Sciatic nerve (tissue), 2 donors: ENCODE measurements around the gene HOXB4. TPM values are rescaled to one million over a fixed set of nuclear protein-coding genes. Genes with fewer than 3 reads are reported as not detected.

Experiments
- ATAC-seq: fragments of 200-7000 bp; cut with Tn5 transposase; one replicate; pipeline ENCODE4 v1.9.1; 2020; ENCODE audit warnings: mild to moderate bottlenecking, moderate library complexity
- DNase-seq: peaks from one replicate; pipeline ENCODE4 v3.0.0-alpha.2; 2020; ENCODE audit warnings: low spot score
- intact Hi-C: fragments of 100-400 bp; cut with DNase I; formaldehyde crosslinking; loops from one replicate; pipeline ENCODE4 v1.14.2; 2022
- total RNA-seq: library from RNA; stranded (reverse); fragmentation: NEBNext Ultra II Directional; extraction: Animal tissue kit (Norgen Biotek cat#: 25700); gene quantifications from one replicate; pipeline ENCODE4 v1.2.1, GENCODE V29; 2021
- donor health status: DM: no; HTN: no; CAD: no.
- donor health status: DM: no; HTN: no; CAD: no.

HOXB4 gene
- total RNA-seq, 1 donor from 2014 or later = 8.8 TPM

DNA sequence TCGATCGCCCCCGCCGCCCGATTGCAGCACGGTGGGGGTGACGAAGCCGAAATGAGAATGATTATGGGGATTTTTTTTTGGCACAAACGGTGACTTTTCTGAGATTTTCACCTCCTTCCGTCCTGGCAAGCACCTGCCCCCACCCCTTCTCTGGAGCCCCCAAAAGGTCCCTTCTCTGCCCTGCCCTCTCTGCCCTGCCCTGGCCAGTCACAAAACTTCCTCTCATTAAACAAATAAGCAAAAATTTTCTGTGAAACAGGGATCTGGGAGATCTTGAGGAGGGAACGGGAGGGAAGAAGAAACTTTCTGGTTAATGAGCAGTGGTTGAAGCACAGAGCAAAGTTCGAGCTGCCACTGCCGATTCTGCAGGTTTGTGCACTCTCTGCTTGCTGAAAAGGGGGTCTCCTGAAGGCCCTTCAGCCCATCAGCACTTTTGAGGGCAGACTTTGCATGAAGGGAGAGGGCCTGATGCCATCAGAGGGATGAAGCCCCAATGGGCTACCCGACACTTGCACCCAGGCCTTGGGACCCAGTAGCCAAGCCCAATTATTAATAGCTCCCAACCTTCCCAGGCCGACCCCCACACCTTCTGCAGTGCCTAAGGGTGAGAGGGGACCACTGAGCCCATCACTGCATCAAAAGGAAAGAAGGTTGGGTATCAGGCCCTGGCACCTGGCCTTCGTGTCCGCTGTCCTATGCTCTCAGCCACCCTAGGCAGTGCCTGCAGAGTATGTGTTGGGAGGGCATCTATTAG is 38.0 kb upstream of the HOXB4 start:
- intact Hi-C loops = no loop called here
- ATAC-seq (no peak), DNase-seq (no peak)

DNA sequence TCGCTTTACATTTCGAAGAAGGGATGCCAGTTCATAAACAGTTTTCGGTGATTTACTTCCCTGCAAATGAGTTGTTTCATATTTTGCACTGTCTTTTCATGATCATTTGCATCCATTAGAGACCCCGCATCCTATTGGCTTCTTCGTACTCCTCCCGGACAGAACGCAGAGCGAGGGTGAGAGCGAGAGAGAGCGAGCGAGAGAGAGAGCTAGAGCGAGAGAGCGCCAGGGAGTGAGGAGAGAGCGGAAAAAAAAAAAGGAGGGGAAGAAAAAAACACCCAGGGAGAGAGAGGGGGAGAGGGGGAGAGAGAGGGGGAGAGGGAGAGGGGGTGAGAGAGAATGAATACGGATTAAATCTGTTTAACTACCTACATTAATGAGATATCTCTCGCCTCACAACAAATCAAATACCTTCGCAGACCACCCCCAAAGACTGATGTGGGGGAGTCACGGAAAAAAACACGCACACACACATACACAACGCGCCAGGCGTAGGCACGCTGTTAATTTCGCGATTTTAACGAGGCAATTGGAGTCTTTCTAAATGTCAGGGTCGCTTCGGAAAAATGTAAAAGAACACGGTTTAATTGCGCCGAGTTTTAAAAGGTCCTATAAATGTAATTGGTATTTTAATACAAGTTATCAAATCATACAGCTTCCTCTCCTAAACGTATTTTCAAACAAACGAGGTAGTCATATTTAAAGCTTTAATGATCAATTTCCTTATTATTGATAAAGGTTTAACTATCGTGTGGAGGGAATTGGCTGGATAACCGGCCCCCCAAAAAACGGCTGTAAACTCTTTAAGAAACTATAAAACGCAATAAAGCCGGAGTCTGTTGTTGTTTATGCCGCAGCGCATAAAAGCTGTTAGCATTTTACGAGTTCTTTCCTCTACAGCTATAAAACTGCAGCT is 37.2 kb upstream of the HOXB4 start, which contains the start of gene HOXB8:
TSS of gene HOXB8 (minus strand) at position 246 of the 916 bp plus-strand sequence. CDS start 588 bp downstream, outside the sequence.
- intact Hi-C loops = no loop called here
- DNase-seq = no peak
- no peak for ATAC-seq

DNA sequence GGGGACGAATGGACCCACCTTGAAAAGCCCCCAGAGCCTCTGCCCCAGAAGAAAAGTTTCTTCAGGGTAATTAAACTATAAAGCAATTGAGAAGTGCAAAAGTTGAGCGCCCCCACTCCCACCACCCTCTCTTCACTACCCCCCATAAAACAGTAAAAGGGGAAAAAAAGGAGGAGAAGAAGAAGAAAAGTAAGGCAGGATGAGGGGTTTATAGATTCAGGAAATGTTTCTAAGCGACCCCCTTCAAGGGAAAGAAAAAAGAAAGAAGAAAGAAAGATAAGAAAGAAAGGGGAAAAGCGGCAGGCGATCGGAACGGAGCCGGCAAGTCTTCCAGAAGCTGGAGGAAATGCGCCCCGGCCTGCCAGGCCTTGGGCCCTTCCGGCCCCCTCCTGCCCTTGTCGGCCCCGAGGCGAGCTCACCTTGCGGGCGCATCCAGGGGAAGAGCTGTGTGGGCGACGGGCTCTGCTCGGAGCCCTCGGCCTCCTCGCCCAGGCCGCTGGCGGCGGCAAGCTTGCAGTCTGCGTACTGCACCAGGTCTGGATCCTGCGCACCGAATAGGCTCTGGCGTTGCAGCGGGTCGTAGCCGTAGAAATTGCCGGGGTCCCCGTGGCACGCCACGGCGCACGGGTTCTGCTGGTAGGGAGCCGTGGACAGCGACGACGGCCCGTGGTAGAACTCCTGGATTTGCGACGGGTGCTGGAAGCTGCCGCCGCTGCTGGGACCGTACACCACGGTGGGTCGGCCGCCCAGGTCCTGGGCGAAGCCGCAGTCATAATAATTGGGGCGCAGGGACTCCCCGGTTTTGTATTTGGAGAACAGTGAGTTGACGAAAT is 35.9 kb upstream of the HOXB4 start:
- no peak for ATAC-seq
- no peak for DNase-seq
- intact Hi-C loops = loop anchor here (2.0 kb wide), 1 partner anchor 63 kb away; no protein-coding TSS in a partner anchor

DNA sequence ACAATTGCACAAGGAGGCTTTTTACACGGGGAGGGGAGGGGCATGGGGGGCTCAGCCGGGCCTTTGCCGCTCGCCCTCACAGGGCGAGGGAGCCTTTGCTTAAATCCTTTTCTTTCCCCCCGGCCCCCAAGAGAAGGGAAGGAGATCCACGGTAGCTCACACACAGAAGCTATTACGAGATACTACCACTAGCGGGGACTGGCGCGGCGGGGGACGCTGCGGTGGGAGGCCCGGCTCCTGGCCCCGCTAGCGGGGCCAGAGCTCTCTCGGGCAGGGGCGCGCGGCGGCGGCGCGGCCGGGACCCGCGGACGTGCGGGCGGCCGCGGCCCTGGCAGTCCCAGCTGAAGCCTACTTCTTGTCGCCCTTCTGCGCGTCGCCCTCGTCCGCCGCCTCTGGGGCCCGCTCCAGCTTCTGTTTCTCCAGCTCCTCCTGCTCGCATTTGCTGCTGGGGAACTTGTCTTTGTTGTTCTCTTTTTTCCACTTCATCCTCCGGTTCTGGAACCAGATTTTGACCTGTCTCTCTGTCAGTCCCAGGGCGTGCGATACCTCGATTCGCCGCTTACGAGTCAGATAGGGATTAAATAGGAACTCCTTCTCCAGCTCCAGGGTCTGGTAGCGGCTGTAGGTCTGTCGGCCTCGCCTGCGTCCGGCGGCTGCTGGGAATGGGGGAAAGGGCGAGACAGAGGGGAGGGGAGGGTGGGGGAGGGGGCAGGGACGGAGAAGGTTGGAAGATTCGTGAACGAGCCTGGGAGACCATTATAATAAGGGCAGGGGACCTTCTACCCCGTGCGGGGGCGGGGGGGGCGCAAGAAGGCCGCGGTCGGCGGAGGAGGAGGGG is 34.9 kb upstream of the HOXB4 start:
- intact Hi-C loops = loop anchor here (2.0 kb wide), 1 partner anchor 62 kb away; no protein-coding TSS in a partner anchor
- ATAC-seq (no peak), DNase-seq (no peak)

DNA sequence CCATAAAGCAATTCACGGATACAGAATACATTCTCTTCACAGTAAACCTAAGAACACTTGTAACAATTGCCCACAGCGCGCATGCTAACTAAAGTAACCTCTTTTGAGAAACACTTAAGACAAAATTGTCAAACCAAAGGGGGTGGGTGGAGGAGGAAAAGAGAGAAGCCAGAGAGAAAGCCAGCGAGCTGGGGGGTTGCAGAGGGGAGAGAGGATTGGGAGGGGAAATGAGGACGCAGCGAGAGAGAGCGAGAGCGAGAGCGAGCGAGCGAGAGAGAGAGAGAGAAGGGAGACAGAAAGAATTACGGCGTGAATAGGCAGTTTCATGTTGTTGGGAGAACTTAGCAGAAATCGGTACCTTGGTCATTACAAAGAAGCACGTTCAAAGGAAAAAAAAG is 34.3 kb upstream of the HOXB4 start:
- intact Hi-C loops = loop anchor here (2.0 kb wide), 1 partner anchor 62 kb away; no protein-coding TSS in a partner anchor

DNA sequence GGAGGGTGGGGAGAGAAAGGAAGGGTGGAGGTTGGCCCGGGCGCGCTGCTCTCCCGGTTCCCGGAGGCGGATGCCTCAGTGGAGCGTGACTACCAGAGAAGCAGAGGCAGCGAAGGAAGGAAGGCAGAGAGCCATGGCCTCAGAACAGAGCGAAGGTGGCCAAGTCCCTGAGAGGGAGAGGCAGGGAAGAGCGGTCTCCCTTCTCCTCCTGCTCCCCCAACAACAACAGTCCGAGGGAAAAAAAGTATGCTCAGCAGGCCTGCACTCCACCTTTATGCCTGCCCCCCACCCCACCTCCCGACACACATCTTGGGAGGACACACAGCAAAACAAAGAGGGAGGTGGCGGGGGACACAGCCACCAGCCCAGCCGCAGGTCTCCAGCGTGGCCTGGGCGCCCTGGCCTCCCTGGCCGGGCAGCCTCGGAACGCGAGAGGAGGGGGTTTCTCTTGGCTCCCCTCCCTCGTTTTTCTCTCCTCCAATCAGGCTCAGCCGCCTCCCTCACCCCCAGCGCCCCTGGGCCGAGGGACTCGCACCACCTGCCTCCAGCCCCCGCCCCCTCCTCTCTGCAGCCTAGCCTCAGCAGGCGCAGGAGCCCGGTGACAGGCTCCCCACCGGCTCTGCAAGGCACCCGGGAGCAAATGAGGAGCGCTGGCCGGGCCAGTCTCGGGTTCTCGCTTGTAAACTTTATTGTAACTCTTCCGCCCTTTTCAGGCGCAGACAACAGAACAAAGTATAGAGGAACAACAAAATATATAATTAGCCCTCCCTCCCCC is 33.7 kb upstream of the HOXB4 start:
- DNase-seq = no peak
- ATAC-seq = no peak
- intact Hi-C loops = loop anchor here (2.0 kb wide), 1 partner anchor 61 kb away; no protein-coding TSS in a partner anchor

More for the DNA sequence above, 34.3 kb upstream of the HOXB4 start:
- ATAC-seq (no peak), DNase-seq (no peak)

DNA sequence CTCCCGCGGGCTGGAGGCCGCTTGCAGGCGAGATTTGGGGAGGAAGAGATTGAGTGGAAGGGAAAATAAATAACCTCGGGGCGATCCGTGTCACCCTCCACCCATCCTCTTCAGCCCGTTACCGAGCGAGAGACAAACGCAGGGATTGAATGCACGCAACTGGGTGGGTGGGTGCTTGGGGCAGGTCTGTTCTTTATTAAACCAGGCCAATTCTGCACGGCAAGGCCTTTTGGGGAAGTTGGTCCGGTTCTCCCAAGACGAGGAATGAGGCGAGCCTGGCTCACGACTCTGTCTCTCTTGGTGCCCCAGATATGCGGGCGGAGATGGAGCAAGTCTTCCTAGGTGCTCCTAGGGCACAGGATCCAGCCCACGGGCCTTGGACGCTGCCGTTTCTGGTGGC is 33.1 kb upstream of the HOXB4 start:
- intact Hi-C loops = no loop called here
- DNase-seq (no peak), ATAC-seq (no peak)

DNA sequence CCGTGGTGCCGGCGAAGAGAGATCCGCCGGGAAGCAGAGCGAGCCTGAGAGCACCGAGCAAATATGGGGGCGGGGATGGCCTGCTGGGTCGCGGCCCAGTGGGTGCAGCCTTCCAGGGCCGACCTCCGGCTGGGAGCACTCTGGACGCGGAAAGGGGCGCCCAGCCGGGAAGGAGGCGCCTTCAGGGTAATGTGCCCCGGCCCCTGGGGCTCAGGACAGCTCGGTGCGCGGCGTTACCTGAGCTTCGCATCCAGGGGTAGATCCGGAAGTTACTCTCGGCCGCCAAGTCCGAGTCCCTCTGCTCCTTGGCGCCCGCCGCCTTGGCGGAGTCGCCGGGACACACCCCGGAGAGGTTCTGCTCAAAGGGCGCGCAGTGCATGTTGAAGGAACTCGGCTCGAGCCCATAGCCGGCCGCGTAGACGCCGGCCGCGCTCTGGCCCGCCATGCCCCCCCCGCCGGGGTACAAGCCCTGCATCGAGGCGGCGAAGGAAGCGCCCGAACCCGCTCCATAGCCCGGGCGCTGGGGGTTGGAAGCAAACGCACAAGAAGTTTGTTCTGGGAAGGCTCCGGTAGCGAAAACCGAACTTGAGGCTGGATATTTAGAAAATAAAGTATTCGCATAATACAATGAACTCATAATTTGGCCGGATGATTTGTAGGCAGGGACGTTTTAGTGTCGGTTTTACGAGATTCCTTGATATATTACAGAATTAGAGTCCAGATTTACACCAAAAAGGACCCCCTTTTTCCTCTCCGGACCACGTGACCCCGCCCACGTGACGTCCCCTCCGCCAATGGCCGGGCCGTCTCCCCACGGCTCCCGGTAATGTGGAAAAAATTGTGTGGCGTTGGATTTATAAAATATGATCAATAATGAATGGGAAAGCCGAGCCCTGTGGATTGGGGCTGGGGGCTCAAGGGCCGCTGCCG is 32.4 kb upstream of the HOXB4 start, which contains the start of gene HOXB7:
TSS of gene HOXB7 (minus strand) at position 736 of the 930 bp plus-strand sequence. CDS start at position 637, 99 bp downstream.
- peak; percentile 90 for DNase-seq
- intact Hi-C loops = no loop called here
- ATAC-seq = peak; percentile 60

DNA sequence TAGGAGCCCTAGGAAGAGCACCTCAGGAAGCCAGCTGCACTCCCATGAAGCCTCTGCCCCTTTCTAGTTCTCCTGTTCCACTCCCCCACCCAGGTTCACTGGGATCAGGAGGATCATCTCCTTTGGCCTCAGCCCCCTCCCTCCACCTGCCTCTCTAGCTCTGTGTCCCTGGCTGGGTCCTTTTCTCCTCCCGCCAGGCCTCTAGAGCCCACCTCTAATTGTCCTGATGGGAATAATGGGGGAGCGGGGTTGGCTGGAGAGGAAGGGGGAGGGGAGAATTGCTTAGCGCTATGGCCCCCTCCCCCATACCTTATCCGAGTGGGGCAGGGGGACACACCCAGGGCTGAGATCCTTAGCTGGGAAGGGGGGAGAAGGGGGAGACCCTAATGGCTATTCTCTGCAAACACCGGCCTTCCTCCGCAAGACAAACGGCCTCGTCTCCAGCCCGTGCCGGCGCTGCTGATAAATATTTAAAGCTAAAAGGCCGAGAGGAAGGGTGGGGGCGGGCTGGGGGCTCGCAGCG is 31.7 kb upstream of the HOXB4 start:
- DNase-seq (no peak), ATAC-seq (no peak)
- intact Hi-C loops = no loop called here

DNA sequence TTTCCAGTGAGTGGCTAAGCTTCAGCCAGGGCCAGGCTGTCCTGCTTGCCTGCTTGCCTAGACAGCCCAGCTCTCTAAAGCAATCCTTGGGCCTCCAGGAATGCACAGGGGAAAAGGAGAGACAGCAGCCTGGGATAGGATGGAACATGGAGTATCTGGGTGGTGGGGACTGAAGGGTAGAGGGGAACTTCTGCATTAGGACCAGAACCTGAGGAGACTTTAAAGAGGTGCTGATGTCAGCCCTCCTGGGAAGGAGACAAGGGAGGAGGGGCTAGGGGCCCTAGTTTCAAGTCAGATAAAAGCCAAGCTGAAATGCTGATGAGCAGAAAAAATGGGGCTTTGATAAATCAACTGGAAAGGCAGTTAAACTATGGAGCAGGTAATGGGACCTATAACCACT is 30.9 kb upstream of the HOXB4 start:
- intact Hi-C loops = no loop called here
- DNase-seq (no peak), ATAC-seq (no peak)

DNA sequence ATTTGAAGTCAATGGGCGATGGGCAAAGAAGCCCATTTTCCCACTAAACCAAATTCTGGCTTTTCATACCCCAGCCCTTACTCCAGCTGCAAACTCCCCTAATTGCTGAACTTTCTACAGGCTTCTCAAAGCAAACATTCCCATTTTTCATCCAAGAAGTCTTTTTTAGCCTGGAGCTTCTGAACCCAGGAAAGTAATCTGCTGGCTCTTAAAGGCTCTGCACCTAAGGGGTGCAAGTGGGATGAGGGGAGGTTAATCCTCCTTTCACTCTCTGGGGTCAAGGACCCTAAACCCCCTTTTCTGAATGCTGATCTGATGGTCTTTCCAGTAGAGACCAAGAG is 30.3 kb upstream of the HOXB4 start:
- intact Hi-C loops = no loop called here
- DNase-seq (no peak), ATAC-seq (no peak)

DNA sequence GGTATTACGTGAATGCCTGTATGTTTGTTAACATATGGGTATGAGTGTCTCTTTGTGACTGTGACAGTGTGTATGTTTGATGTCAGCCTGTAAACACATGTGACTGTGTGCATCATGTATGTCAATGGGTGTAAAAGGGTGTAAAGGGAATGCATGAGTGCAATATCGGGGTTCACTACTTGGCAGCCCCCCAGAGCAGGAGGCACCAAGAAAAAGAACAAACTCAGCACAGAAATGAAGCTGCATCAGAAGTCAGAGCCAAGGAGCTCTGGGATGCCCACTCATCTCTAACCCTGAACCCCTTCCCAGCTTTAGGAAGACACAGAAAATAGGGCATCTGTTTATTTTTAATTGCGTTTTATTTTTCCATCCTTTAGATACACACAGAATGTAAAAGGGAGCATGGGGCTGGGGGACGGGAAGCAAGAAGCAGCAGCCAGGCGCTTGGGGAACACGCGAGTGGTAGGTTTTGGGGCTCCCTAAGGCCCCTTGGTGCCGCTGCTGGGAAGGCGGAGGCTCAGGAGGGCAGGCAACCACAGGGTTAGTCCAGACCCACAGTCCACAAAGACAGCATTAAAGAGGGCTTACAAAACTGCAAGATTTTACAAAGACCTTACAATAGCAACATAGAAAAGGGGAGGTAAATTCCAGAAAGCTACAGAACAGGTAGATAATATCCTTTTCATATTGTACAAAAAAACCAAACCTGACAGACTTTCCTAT is 28.9 kb upstream of the HOXB4 start:
- ATAC-seq = no peak
- no peak for DNase-seq
- intact Hi-C loops = no loop called here

DNA sequence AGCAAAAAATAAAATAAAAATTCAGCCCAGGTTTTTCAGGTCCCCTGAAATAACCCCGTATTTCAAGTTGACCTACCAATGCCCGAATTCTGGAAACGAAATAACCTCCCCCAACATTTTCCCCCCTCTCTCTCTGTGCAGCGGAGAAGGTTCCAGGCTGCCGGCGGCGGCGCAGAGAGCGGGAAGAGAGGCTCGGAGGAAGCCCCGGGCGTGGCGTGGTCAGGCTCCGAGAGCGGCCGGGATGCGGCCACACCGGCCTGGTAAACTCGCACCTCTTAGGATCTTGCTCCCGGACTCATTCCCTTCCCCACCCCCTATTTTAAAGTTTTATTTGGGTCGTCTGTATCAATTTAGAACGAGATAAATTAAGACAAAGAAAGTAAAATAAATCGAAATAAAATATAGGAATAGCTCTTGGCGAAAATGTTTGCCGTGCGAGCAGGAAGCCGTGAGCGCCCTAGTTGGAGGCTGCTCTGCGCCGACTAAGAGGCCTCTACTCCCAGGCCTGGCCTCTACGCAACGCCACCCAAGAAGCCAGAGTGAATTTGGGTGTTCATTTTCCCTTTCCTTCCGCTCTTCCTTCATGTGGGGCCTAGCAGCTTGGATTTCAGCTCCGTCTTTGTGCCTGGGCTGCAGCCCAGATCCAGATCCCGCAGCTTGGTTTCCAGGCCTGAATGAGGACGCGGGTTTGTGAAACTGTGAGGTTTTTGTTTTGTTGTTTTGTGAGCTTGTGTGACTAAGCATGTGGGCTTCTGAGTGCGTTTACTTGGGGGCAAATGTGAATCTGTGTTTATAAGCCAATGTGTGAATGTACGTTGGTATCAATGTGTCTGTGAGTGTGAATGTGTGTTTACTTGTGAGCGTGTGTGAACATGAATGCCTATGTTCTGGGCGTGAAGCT is 28.1 kb upstream of the HOXB4 start:
- intact Hi-C loops = no loop called here
- no peak for ATAC-seq
- no peak for DNase-seq

DNA sequence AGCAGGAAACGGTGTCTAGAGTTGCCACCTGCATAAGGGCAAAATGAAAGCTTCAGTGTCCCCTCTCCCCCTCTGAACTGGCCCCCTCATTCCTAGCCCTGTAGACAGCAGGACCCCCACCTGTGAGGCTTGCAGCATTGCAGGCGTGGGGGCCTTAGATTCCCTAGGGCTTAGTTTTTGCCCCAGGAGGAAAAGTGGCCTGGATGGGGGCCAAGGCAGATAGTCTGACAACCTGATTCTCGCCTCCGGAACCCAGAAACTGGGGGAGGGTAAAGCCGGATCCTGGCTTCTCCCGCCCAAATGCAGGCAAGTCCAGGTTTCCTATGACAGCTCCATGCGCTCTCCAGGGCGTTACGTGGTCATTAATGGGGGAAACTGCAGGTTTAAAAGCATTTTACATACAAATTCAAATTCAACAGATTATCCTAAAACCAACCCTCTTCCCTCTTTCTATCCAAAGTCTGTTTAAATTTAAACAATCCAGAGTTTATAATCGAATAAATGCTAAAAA is 27.3 kb upstream of the HOXB4 start:
- DNase-seq = no peak

More for the DNA sequence above, 27.3 kb upstream of the HOXB4 start:
- ATAC-seq = no peak
- intact Hi-C loops = no loop called here
